ENCODE measurements around the gene DAGLA.

The DAGLA gene

DNA sequence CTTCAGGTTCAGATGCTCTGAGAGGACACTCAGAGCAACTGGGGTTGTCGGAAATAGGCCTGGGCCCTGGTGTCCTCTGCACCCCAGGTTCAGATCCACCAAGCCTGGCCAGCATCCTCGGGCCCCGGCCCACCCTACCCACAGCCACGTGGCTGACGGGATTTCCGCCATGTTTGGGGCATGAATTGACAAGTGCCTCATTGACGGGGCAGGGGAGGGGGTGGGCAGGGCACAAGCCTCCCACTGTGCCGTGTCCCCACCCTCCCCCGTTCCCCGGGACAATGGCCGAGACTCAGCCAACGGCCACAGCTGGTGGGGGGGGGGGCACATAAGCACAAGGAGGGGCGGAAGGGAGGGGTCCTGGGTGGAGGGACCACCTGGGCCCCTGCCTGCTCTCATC lies 80.8 kb downstream of the DAGLA start:
- no peak for DNase-seq (ENCODE audit: low spot score)
- Histone ChIP-seq H3K4me3 (no peak overlapping the region), H3K27ac (no peak overlapping the region)
- TF ChIP-seq, protein P1, sequence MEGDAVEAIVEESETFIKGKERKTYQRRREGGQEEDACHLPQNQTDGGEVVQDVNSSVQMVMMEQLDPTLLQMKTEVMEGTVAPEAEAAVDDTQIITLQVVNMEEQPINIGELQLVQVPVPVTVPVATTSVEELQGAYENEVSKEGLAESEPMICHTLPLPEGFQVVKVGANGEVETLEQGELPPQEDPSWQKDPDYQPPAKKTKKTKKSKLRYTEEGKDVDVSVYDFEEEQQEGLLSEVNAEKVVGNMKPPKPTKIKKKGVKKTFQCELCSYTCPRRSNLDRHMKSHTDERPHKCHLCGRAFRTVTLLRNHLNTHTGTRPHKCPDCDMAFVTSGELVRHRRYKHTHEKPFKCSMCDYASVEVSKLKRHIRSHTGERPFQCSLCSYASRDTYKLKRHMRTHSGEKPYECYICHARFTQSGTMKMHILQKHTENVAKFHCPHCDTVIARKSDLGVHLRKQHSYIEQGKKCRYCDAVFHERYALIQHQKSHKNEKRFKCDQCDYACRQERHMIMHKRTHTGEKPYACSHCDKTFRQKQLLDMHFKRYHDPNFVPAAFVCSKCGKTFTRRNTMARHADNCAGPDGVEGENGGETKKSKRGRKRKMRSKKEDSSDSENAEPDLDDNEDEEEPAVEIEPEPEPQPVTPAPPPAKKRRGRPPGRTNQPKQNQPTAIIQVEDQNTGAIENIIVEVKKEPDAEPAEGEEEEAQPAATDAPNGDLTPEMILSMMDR (IDR thresholded peaks at IDR 0.05), result no peak

DNA sequence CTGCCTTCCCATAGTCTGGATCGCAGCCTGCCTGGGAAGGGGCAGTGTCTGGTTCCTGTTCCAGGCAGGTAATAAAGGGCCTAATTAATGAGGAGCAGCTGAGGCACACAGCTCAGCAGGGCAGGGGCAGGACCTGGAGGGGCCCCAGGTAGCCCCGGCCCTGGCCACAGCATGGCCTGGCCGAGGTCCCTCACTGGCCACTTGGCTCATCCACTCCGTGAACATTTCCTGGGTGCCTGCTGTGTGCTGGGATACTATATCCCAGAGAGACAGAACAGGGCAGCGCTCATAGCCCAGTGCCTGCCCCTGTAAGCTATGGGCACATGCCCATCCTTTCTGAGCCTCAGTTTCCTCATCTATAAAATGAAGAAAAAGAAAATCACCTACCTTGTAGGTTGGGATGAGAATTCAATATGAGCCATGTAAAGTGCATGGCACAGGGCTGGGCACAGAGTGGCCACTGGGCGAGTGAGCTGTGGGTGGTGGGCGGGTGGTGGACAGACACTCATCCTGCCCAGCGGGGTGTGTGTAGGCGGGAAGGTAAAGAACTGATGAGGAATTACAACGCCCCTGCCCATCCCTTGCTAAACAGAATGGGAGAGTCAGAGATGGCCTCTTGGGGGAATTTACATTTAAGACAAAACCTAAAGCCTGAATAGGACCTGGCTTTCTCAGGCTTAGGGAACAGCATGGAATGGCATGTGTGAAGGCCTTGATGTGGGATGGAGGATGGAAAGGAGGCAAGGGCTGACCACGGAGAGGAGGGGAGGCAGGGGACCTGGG lies 81.4 kb downstream of the DAGLA start:
- DNase-seq (ENCODE audit: low spot score), result no peak
- TF ChIP-seq, protein P1 (IDR thresholded peaks at IDR 0.05), result no peak
- Histone ChIP-seq H3K27ac (no peak overlapping the region), H3K4me3 (no peak overlapping the region)

DNA sequence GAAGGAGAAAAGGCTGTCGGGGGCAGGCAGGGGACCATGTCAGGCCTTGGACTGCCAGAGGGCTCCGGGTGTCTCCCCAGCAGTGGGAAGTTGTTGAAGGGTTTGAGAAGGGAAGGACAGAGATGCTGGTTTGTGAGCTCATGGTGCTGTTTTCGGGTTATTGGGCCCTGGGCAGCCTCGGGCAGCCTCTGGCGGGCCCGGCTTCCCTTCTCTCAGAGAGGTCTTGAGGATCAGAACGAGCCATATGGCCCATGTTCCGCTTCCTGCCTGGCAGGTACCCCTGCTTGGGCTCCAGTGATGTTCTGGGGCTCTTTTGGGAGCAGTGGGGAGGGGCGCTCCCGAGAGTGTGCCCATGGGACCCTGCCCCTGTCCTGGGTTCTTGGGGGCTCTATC lies 82.0 kb downstream of the DAGLA start:
- Histone ChIP-seq H3K4me3 (no peak overlapping the region), H3K27ac (no peak overlapping the region)
- TF ChIP-seq, protein P1 (IDR thresholded peaks at IDR 0.05), result no peak
- DNase-seq (ENCODE audit: low spot score), result no peak

DNA sequence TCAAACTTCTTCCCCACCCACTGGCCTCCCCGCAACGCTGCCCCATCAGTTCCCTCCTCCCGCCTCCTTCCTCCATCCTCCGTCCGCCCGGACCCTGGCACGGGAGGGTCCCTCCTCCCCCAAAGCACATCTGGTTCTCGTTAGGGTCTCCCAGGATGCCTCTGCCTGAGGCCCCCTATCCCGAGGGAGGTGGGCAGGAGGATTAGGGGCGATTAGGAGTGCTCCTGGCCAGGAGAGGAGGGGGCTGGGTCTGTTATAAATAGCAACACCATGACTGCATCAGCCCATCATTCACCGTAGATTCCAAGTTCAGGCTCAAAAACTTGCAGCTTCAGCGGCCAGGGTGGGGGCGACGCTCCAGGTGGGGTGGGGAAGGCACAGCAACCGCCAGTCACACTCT lies 82.6 kb downstream of the DAGLA start:
- DNase-seq (ENCODE audit: low spot score), result no peak
- TF ChIP-seq, protein P1 (IDR thresholded peaks at IDR 0.05), result no peak
- Histone ChIP-seq H3K27ac (no peak overlapping the region), H3K4me3 (no peak overlapping the region)

DNA sequence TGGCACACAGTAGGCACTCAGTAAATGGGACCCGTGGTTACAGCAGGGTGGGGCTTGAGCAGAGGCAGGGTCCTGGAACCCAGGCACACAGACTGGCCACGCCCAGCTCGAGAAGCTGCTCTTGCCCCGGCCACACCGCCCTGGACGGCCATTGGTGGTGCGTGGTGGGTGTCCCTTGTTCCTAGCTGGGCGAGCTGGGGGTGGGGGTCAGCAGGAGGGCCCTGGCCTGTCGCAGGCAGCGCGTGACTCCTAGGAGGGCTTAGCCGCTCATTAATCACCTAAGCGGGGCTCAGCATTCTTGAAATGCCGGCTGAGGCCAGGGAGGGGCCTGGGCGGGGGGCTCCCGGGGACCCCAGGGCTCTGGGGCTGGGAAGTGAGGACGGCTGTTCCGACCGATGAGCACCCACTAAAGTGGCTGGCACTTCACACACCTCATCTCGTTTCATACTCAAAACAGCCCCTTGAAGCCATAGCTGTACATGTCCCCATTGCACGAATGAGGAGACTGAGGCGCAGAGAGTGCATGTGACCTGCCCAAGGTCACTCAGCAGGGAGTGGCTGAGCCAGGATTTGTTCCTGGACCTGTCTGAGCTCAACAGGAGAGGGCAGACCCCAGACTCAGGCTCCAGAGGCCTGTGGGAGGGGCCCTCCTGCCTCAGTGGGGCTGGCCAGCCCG lies 83.9 kb downstream of the DAGLA start:
- no peak overlapping the region for H3K4me3 ChIP-seq
- H3K27ac ChIP-seq, result no peak overlapping the region
- TF ChIP-seq, protein P1 (IDR thresholded peaks at IDR 0.05), result no peak
- no peak for DNase-seq (ENCODE audit: low spot score)

DNA sequence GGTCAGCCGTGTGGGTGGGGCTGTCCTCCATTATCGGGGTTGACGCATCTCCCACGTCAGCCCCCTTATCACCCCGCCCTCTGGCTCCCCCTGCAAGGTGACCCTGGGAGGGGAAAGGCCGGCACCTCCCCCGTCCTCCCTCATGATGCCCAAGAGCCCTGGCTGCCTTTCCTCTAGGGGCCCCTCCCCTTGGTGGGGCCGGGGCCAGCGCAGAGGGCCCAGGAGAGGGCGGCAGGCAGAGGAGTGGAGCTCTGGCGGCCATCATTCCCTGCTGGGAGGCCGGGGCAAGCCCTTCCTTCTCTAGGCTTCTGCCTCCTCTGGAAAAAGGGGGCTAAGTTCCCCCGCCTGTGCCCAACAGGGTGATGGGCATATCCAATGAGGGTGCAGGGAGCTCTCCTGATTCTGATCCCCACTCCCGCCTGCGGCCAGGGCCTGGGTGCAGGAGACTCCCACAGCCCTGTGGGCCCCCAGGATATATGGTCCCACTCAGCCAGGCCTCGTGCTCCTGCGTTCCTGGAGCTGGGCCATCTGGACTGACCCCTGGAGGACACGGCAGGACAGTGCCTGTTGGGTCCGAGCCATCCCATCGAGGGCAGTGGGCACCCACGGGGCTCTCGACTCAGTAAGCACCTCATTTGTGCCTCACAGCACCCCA lies 84.5 kb downstream of the DAGLA start:
- no peak for DNase-seq (ENCODE audit: low spot score)
- Histone ChIP-seq H3K4me3 (no peak overlapping the region), H3K27ac (no peak overlapping the region)
- TF ChIP-seq, protein P1 (IDR thresholded peaks at IDR 0.05), result no peak
